Measurements from ENCODE around the gene RAE1. TPM values are rescaled to one million over a fixed set of nuclear protein-coding genes. Genes with fewer than 3 reads are reported as not detected.

Gene RAE1
- total RNA-seq, 1 experiment from 2014 or later: 59.6 TPM

- Histone ChIP-seq H2AFZ (ENCODE audit: low read length) (no peak overlapping the region), H3K9ac (ENCODE audit: low read length) (no peak overlapping the region), H3K4me3 (ENCODE audit: low read length) (no peak overlapping the region), H3K27ac (ENCODE audit: low read length) (0 out of 2 replicates have a peak overlapping the region, but pooled peaks have one; percentile 17), H3K36me3 (ENCODE audit: insufficient read depth, low read length) (peaks cover 13% of the 10 kb centered on the region), H3K4me2 (ENCODE audit: low read depth, low read length, poor library complexity, severe bottlenecking) (no peak overlapping the region), H3K9me2 (replicated peaks; ENCODE audit: insufficient read depth, low read length) (no peaks in the 10 kb centered on the region), H4K20me1 (ENCODE audit: insufficient read depth, low read depth, low read length) (0 out of 2 replicates have a peak, but pooled peaks cover 3% of the 10 kb centered on the region), H3K9me3 (ENCODE audit: low read length) (no peaks in the 10 kb centered on the region), H3K79me2 (ENCODE audit: low read length) (peaks cover 12% of the 10 kb centered on the region; the same call in 1 of the 2 replicates), H3K4me1 (ENCODE audit: low read length) (peaks cover 49% of the 10 kb centered on the region), H3K27me3 (ENCODE audit: low read length) (no peaks in the 10 kb centered on the region)
- DNase-seq: no peak
Observed at GRCh38 chr20:57384486-57384885, 33.4 kb downstream of the RAE1 start.

GRCh38 chr20:57384953-57385761 lies 34.1 kb downstream of the RAE1 start:
- H3K27me3 ChIP-seq (ENCODE audit: low read length): no peaks in the 10 kb centered on the region
- H2AFZ ChIP-seq (ENCODE audit: low read length): no peak overlapping the region
- H3K27ac ChIP-seq (ENCODE audit: low read length): 0 out of 2 replicates have a peak overlapping the region, but pooled peaks have one; percentile 17
- H4K20me1 ChIP-seq (ENCODE audit: insufficient read depth, low read depth, low read length): 0 out of 2 replicates have a peak, but pooled peaks cover 3% of the 10 kb centered on the region
- no peak overlapping the region for H3K9ac ChIP-seq (ENCODE audit: low read length)
- H3K9me3 ChIP-seq (ENCODE audit: low read length): no peaks in the 10 kb centered on the region
- H3K4me3 ChIP-seq (ENCODE audit: low read length): no peak overlapping the region
- H3K9me2 ChIP-seq (replicated peaks; ENCODE audit: insufficient read depth, low read length): no peaks in the 10 kb centered on the region
- DNase-seq: no peak
- peaks cover 52% of the 10 kb centered on the region for H3K4me1 ChIP-seq (ENCODE audit: low read length)
- no peak overlapping the region for H3K4me2 ChIP-seq (ENCODE audit: low read depth, low read length, poor library complexity, severe bottlenecking)
- peaks cover 19% of the 10 kb centered on the region; the same call in 1 of the 2 replicates for H3K79me2 ChIP-seq (ENCODE audit: low read length)
- peaks cover 13% of the 10 kb centered on the region for H3K36me3 ChIP-seq (ENCODE audit: insufficient read depth, low read length)

GRCh38 chr20:57385940-57386339 lies 34.9 kb downstream of the RAE1 start:
- H3K27ac ChIP-seq (ENCODE audit: low read length): peak overlapping the region; percentile 14; the same call in 1 of the 2 replicates
- H3K9ac ChIP-seq (ENCODE audit: low read length): no peak overlapping the region
- H4K20me1 ChIP-seq (ENCODE audit: insufficient read depth, low read depth, low read length): 0 out of 2 replicates have a peak, but pooled peaks cover 3% of the 10 kb centered on the region
- H2AFZ ChIP-seq (ENCODE audit: low read length): no peak overlapping the region
- H3K27me3 ChIP-seq (ENCODE audit: low read length): no peaks in the 10 kb centered on the region
- H3K4me1 ChIP-seq (ENCODE audit: low read length): peaks cover 58% of the 10 kb centered on the region
- peaks cover 19% of the 10 kb centered on the region; the same call in 1 of the 2 replicates for H3K79me2 ChIP-seq (ENCODE audit: low read length)
- no peaks in the 10 kb centered on the region for H3K9me3 ChIP-seq (ENCODE audit: low read length)
- DNase-seq: no peak
- no peaks in the 10 kb centered on the region for H3K9me2 ChIP-seq (replicated peaks; ENCODE audit: insufficient read depth, low read length)
- peaks cover 13% of the 10 kb centered on the region for H3K36me3 ChIP-seq (ENCODE audit: insufficient read depth, low read length)
- no peak overlapping the region for H3K4me2 ChIP-seq (ENCODE audit: low read depth, low read length, poor library complexity, severe bottlenecking)
- no peak overlapping the region for H3K4me3 ChIP-seq (ENCODE audit: low read length)

- peaks cover 59% of the 10 kb centered on the region for H3K4me1 ChIP-seq (ENCODE audit: low read length)
- peak; percentile 40 for DNase-seq
- H3K36me3 ChIP-seq (ENCODE audit: insufficient read depth, low read length): peaks cover 13% of the 10 kb centered on the region
- peak overlapping the region; percentile 14; the same call in 1 of the 2 replicates for H3K27ac ChIP-seq (ENCODE audit: low read length)
- H3K4me2 ChIP-seq (ENCODE audit: low read depth, low read length, poor library complexity, severe bottlenecking): no peak overlapping the region
- peaks cover 22% of the 10 kb centered on the region for H3K79me2 ChIP-seq (ENCODE audit: low read length)
- H4K20me1 ChIP-seq (ENCODE audit: insufficient read depth, low read depth, low read length): 0 out of 2 replicates have a peak, but pooled peaks cover 3% of the 10 kb centered on the region
- H3K9me3 ChIP-seq (ENCODE audit: low read length): no peaks in the 10 kb centered on the region
- H3K27me3 ChIP-seq (ENCODE audit: low read length): no peaks in the 10 kb centered on the region
- H3K9me2 ChIP-seq (replicated peaks; ENCODE audit: insufficient read depth, low read length): no peaks in the 10 kb centered on the region
- no peak overlapping the region for H2AFZ ChIP-seq (ENCODE audit: low read length)
- H3K4me3 ChIP-seq (ENCODE audit: low read length): no peak overlapping the region
- H3K9ac ChIP-seq (ENCODE audit: low read length): no peak overlapping the region
Observed at GRCh38 chr20:57386762-57387161, 35.7 kb downstream of the RAE1 start.

- Histone ChIP-seq H3K4me2 (ENCODE audit: low read depth, low read length, poor library complexity, severe bottlenecking) (no peak overlapping the region), H4K20me1 (ENCODE audit: insufficient read depth, low read depth, low read length) (peaks cover 9% of the 10 kb centered on the region), H2AFZ (ENCODE audit: low read length) (no peak overlapping the region), H3K9me2 (replicated peaks; ENCODE audit: insufficient read depth, low read length) (no peaks in the 10 kb centered on the region), H3K4me3 (ENCODE audit: low read length) (no peak overlapping the region), H3K79me2 (ENCODE audit: low read length) (peaks cover 28% of the 10 kb centered on the region), H3K27me3 (ENCODE audit: low read length) (no peaks in the 10 kb centered on the region), H3K9ac (ENCODE audit: low read length) (no peak overlapping the region), H3K36me3 (ENCODE audit: insufficient read depth, low read length) (peaks cover 19% of the 10 kb centered on the region), H3K27ac (ENCODE audit: low read length) (peak overlapping the region; percentile 100), H3K9me3 (ENCODE audit: low read length) (no peaks in the 10 kb centered on the region), H3K4me1 (ENCODE audit: low read length) (peaks cover 52% of the 10 kb centered on the region)
- no peak for DNase-seq
Observed at GRCh38 chr20:57387463-57387862, 36.4 kb downstream of the RAE1 start.

- Histone ChIP-seq H3K4me1 (ENCODE audit: low read length) (peaks cover 52% of the 10 kb centered on the region), H3K9ac (ENCODE audit: low read length) (no peak overlapping the region)
- no peak for DNase-seq
Observed at GRCh38 chr20:57387945-57388371, 36.9 kb downstream of the RAE1 start.

GRCh38 chr20:57388953-57389694 lies 38.1 kb downstream of the RAE1 start:
- Histone ChIP-seq H4K20me1 (ENCODE audit: insufficient read depth, low read depth, low read length) (peaks cover 25% of the 10 kb centered on the region), H3K27me3 (ENCODE audit: low read length) (no peaks in the 10 kb centered on the region), H3K9ac (ENCODE audit: low read length) (peak overlapping the region; percentile 100), H3K4me3 (ENCODE audit: low read length) (peak overlapping the region; percentile 91), H3K9me3 (ENCODE audit: low read length) (no peaks in the 10 kb centered on the region), H3K4me2 (ENCODE audit: low read depth, low read length, poor library complexity, severe bottlenecking) (peak overlapping the region; percentile 100), H3K4me1 (ENCODE audit: low read length) (peaks cover 53% of the 10 kb centered on the region), H3K9me2 (replicated peaks; ENCODE audit: insufficient read depth, low read length) (no peaks in the 10 kb centered on the region), H2AFZ (ENCODE audit: low read length) (no peak overlapping the region), H3K79me2 (ENCODE audit: low read length) (peaks cover 45% of the 10 kb centered on the region), H3K27ac (ENCODE audit: low read length) (peak overlapping the region; percentile 100), H3K36me3 (ENCODE audit: insufficient read depth, low read length) (peaks cover 35% of the 10 kb centered on the region)
- peak; percentile 92 for DNase-seq

More at GRCh38 chr20:57387945-57388371, 36.9 kb downstream of the RAE1 start:
- Histone ChIP-seq H3K4me2 (ENCODE audit: low read depth, low read length, poor library complexity, severe bottlenecking) (no peak overlapping the region), H3K36me3 (ENCODE audit: insufficient read depth, low read length) (peaks cover 23% of the 10 kb centered on the region), H3K27ac (ENCODE audit: low read length) (peak overlapping the region; percentile 100), H4K20me1 (ENCODE audit: insufficient read depth, low read depth, low read length) (peaks cover 14% of the 10 kb centered on the region), H3K27me3 (ENCODE audit: low read length) (no peaks in the 10 kb centered on the region), H3K9me2 (replicated peaks; ENCODE audit: insufficient read depth, low read length) (no peaks in the 10 kb centered on the region), H3K4me3 (ENCODE audit: low read length) (no peak overlapping the region), H2AFZ (ENCODE audit: low read length) (no peak overlapping the region), H3K79me2 (ENCODE audit: low read length) (peaks cover 33% of the 10 kb centered on the region), H3K9me3 (ENCODE audit: low read length) (no peaks in the 10 kb centered on the region)
